ENCODE data around the gene EPHA6. TPM values are rescaled to one million over a fixed set of nuclear protein-coding genes. Genes with fewer than 3 reads are reported as not detected.
A peak's percentile ranks its signal among the peaks of the same experiment; 100 is the strongest.

Gene EPHA6
- total RNA-seq, 1 experiment from 2014 or later = 2.7 TPM

- Mint-ChIP-seq H3K36me3 (ENCODE audit: insufficient read depth, unreplicated experiment) (no peaks in the 10 kb centered on the region), H3K4me3 (ENCODE audit: unreplicated experiment) (no peak overlapping the region), H3K27me3 (ENCODE audit: insufficient read depth, unreplicated experiment) (no peaks in the 10 kb centered on the region), H3K9me3 (ENCODE audit: unreplicated experiment) (no peaks in the 10 kb centered on the region), H3K27ac (ENCODE audit: unreplicated experiment) (no peak overlapping the region), H3K4me1 (ENCODE audit: low read depth, unreplicated experiment) (no peaks in the 10 kb centered on the region)
- DNase-seq = no peak
- ChIA-PET POLR2A (no interaction called here), CTCF (no interaction called here)
- no peaks in the 10 kb centered on the region for H3K9me3 ChIP-seq
- TF ChIP-seq CTCF (IDR thresholded peaks at IDR 0.05; ENCODE audit: insufficient read depth in 1 of 2, low read depth in 1 of 2, low read length in 1 of 2, severe bottlenecking in 1 of 2, unreplicated experiment in 1 of 2) = no peak
- intact Hi-C loops (cut with micrococcal nuclease; ENCODE audit: unreplicated experiment) = loop anchor here (1.0 kb wide), 1 partner anchor 381 kb away; no protein-coding TSS in a partner anchor
- H3K27me3 ChIP-seq (replicated peaks; ENCODE audit: control insufficient read depth, insufficient read depth, low read length) = no peaks in the 10 kb centered on the region; the same call in 1 of the 2 replicates
- no peak overlapping the region for H3K4me3 ChIP-seq (ENCODE audit: low read depth, low read length)
- BruUV-seq (replicated peaks) = no TSS peak
- H3K4me1 ChIP-seq = no peaks in the 10 kb centered on the region
- H3K36me3 ChIP-seq (ENCODE audit: control insufficient read depth, insufficient read depth, low read length) = no peaks in the 10 kb centered on the region
Measured at GRCh38 chr3:97277708-97278107, 463.3 kb downstream of the EPHA6 start.

- DNase-seq = no peak
- Histone ChIP-seq H3K27me3 (replicated peaks; ENCODE audit: control insufficient read depth, insufficient read depth, low read length) (no peaks in the 10 kb centered on the region; the same call in 1 of the 2 replicates), H3K4me3 (ENCODE audit: low read depth, low read length) (no peak overlapping the region), H3K36me3 (ENCODE audit: control insufficient read depth, insufficient read depth, low read length) (no peaks in the 10 kb centered on the region), H3K9me3 (no peaks in the 10 kb centered on the region), H3K4me1 (no peaks in the 10 kb centered on the region)
- Mint-ChIP-seq H3K4me3 (ENCODE audit: unreplicated experiment) (no peak overlapping the region), H3K27ac (ENCODE audit: unreplicated experiment) (no peak overlapping the region), H3K4me1 (ENCODE audit: low read depth, unreplicated experiment) (no peaks in the 10 kb centered on the region), H3K36me3 (ENCODE audit: insufficient read depth, unreplicated experiment) (no peaks in the 10 kb centered on the region), H3K9me3 (ENCODE audit: unreplicated experiment) (no peaks in the 10 kb centered on the region), H3K27me3 (ENCODE audit: insufficient read depth, unreplicated experiment) (no peaks in the 10 kb centered on the region)
- peak in 1 of 2 experiments; percentile 11 for TF ChIP-seq CTCF (IDR thresholded peaks at IDR 0.05; ENCODE audit: insufficient read depth in 1 of 2, low read depth in 1 of 2, low read length in 1 of 2, severe bottlenecking in 1 of 2, unreplicated experiment in 1 of 2)
- BruUV-seq (replicated peaks) = no TSS peak
- ChIA-PET POLR2A (no interaction called here), CTCF (no interaction called here)
- intact Hi-C loops (cut with micrococcal nuclease; ENCODE audit: unreplicated experiment) = loop anchor here (1.0 kb wide), 1 partner anchor 380 kb away; no protein-coding TSS in a partner anchor
Measured at GRCh38 chr3:97278506-97278905, 464.1 kb downstream of the EPHA6 start.

GRCh38 chr3:97291901-97292300, 477.5 kb downstream of the EPHA6 start:
- Mint-ChIP-seq H3K36me3 (ENCODE audit: insufficient read depth, unreplicated experiment) (no peaks in the 10 kb centered on the region), H3K4me3 (ENCODE audit: unreplicated experiment) (no peak overlapping the region), H3K4me1 (ENCODE audit: low read depth, unreplicated experiment) (no peaks in the 10 kb centered on the region), H3K27ac (ENCODE audit: unreplicated experiment) (no peak overlapping the region), H3K9me3 (ENCODE audit: unreplicated experiment) (peaks cover 10% of the 10 kb centered on the region), H3K27me3 (ENCODE audit: insufficient read depth, unreplicated experiment) (no peaks in the 10 kb centered on the region)
- BruUV-seq (replicated peaks) = no TSS peak
- Histone ChIP-seq H3K27me3 (replicated peaks; ENCODE audit: control insufficient read depth, insufficient read depth, low read length) (no peaks in the 10 kb centered on the region), H3K4me3 (ENCODE audit: low read depth, low read length) (no peak overlapping the region), H3K36me3 (ENCODE audit: control insufficient read depth, insufficient read depth, low read length) (no peaks in the 10 kb centered on the region), H3K4me1 (no peaks in the 10 kb centered on the region), H3K9me3 (no peaks in the 10 kb centered on the region; the same call in 1 of the 2 replicates)
- POLR2A ChIA-PET = no interaction called here
- TF ChIP-seq CTCF (IDR thresholded peaks at IDR 0.05; ENCODE audit: insufficient read depth in 1 of 2, low read depth in 1 of 2, low read length in 1 of 2, severe bottlenecking in 1 of 2, unreplicated experiment in 1 of 2) = no peak
- intact Hi-C loops (cut with micrococcal nuclease; ENCODE audit: unreplicated experiment) = loop anchor here (10.0 kb wide), 1 partner anchor 123 kb away; no protein-coding TSS in a partner anchor
- CTCF ChIA-PET = no interaction called here
- no peak for DNase-seq

All from Caco-2 (cell line).